ENCODE measurements around the gene PRPF6. TPM values are rescaled to one million over a fixed set of nuclear protein-coding genes. Genes with fewer than 3 reads are reported as not detected.

Gene PRPF6
- total RNA-seq, 1 donor from 2014 or later, result 51.9 TPM

DNA sequence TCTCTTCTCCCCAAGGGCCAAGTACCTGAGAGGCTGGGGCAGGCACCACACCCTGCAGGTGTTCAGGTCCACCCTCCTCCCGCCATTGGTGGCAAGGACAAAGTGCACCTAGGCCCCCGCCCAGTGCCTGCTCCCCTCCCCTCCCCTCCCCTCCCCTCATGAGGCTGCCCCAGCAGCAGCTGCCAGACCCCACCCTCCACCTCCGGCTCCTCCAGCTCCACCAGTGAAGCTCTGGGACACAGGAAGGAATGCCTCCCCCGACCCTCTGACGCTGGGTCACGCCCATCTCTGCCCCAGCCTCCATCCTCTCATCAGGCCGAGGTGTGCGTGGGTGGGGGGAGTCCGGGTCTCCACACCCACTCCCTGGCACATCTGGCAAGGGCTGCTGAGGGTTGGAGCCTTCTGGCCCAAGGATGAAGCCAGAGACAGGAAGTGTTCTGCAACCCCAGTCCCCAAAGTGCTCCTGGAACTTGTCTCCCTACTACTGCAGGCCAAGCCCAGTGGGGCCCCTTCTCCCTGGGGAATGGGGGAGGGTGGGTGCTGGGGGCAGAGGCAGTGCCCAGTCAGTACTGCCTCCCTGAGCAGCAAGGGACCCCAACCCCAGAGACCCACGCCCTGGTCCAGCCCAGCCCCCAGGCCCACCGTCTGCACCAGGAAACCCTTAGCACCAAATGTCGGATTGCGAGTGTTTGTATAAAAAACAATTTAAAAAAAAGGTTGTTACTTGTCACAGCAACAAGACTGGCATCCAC, 23.1 kb upstream of the PRPF6 start:
- no peak overlapping the region for H3K4me3 Mint-ChIP-seq
- Histone ChIP-seq H3K27me3 (no peaks in the 10 kb centered on the region), H3K4me2 (peak overlapping the region; percentile 81), H3K36me3 (no peaks in the 10 kb centered on the region), H3K9me3 (ENCODE audit: low read depth) (no peaks in the 10 kb centered on the region), H4K20me1 (ENCODE audit: low read depth) (peaks cover 43% of the 10 kb centered on the region), H3K9ac (no peak overlapping the region), H3K4me1 (peaks cover 24% of the 10 kb centered on the region), H3K4me3 (no peak overlapping the region), H3F3A (ENCODE audit: low read depth) (peaks cover 31% of the 10 kb centered on the region), H3K27ac (no peak overlapping the region), H2AFZ (replicated peaks) (no peak overlapping the region), H3K79me2 (ENCODE audit: low read depth) (peaks cover 33% of the 10 kb centered on the region)
- no peak overlapping the region for H3K27ac Mint-ChIP-seq
- DNase-seq (ENCODE audit: low spot score), result peak; percentile 48
- H3K9me3 Mint-ChIP-seq, result no peaks in the 10 kb centered on the region
- peaks cover 4% of the 10 kb centered on the region for H3K27me3 Mint-ChIP-seq (ENCODE audit: insufficient read depth, low read depth)
- TF ChIP-seq EZH2phosphoT487 (IDR thresholded peaks at IDR 0.05) (no peak), EZH2 (IDR thresholded peaks at IDR 0.05) (no peak), CTCF (IDR thresholded peaks at IDR 0.05) (no peak)
- peaks cover 25% of the 10 kb centered on the region for H3K4me1 Mint-ChIP-seq
- peaks cover 5% of the 10 kb centered on the region for H3K36me3 Mint-ChIP-seq

GRCh38 chr20:63958471-63958870, 22.5 kb upstream of the PRPF6 start:
- H3K27me3 ChIP-seq, result no peaks in the 10 kb centered on the region
- no peaks in the 10 kb centered on the region for H3K9me3 ChIP-seq (ENCODE audit: low read depth)
- peaks cover 24% of the 10 kb centered on the region for H3K4me1 ChIP-seq
- no peaks in the 10 kb centered on the region for H3K36me3 ChIP-seq
- peaks cover 31% of the 10 kb centered on the region for H3F3A ChIP-seq (ENCODE audit: low read depth)
- no peaks in the 10 kb centered on the region for H3K9me3 Mint-ChIP-seq
- H3K4me1 Mint-ChIP-seq, result peaks cover 24% of the 10 kb centered on the region
- TF ChIP-seq CTCF (IDR thresholded peaks at IDR 0.05), result no peak
- TF ChIP-seq EZH2phosphoT487 (IDR thresholded peaks at IDR 0.05), result no peak
- no peak for TF ChIP-seq EZH2 (IDR thresholded peaks at IDR 0.05)
- no peak overlapping the region for H3K9ac ChIP-seq
- H3K4me3 ChIP-seq, result no peak overlapping the region
- no peak for DNase-seq (ENCODE audit: low spot score)
- peaks cover 5% of the 10 kb centered on the region for H3K36me3 Mint-ChIP-seq
- H3K4me2 ChIP-seq, result peak overlapping the region; percentile 27
- H4K20me1 ChIP-seq (ENCODE audit: low read depth), result peaks cover 37% of the 10 kb centered on the region
- no peak overlapping the region for H3K4me3 Mint-ChIP-seq
- H2AFZ ChIP-seq (replicated peaks), result no peak overlapping the region
- peaks cover 27% of the 10 kb centered on the region for H3K79me2 ChIP-seq (ENCODE audit: low read depth)
- peaks cover 4% of the 10 kb centered on the region for H3K27me3 Mint-ChIP-seq (ENCODE audit: insufficient read depth, low read depth)
- H3K27ac ChIP-seq, result no peak overlapping the region
- H3K27ac Mint-ChIP-seq, result no peak overlapping the region

DNA sequence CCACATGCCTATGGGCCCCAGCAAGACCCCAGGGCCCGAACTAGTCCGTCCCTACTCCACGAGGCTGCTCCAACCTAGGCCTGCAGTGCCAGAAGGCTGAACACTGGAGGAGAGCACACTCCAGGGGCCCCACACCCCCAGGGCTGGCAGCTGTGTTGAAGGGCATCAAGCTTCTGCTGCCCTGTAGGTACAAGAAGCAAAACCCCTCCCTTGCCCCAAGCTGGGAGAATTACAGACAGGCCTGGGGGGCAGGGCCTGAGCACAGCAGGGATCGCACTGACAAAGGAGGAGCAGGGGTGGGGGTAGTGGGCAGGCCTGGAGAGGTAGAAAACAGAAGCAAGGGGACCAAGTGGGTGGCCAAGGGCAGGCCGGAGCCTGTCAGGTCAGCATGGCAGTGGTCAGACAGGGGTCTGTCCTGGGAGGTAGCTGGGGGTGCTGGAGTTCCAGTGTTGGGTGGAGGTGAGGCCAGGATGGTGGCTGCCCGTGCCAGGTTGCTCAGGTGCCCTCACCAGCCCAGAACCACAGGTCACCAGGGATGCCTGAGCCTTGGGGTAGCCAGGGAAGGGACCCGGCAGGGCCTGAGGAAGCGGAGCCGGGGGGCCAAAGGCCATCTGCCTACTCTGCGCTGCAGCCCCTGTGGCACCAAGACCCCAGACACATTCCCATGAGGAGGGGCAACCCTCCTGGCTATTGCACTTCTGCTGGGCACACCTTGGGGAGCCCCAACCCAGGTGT, 21.8 kb upstream of the PRPF6 start:
- no peak for DNase-seq (ENCODE audit: low spot score)
- Histone ChIP-seq H3K4me3 (no peak overlapping the region), H3K4me2 (peak overlapping the region; percentile 27), H3K79me2 (ENCODE audit: low read depth) (peaks cover 20% of the 10 kb centered on the region), H3K36me3 (no peaks in the 10 kb centered on the region), H3K9ac (no peak overlapping the region), H3F3A (ENCODE audit: low read depth) (peaks cover 31% of the 10 kb centered on the region), H3K4me1 (peaks cover 24% of the 10 kb centered on the region), H2AFZ (replicated peaks) (no peak overlapping the region), H4K20me1 (ENCODE audit: low read depth) (peaks cover 30% of the 10 kb centered on the region), H3K9me3 (ENCODE audit: low read depth) (no peaks in the 10 kb centered on the region), H3K27me3 (no peaks in the 10 kb centered on the region), H3K27ac (no peak overlapping the region)
- Mint-ChIP-seq H3K9me3 (no peaks in the 10 kb centered on the region), H3K27ac (no peak overlapping the region), H3K27me3 (ENCODE audit: insufficient read depth, low read depth) (peaks cover 4% of the 10 kb centered on the region), H3K36me3 (peaks cover 4% of the 10 kb centered on the region), H3K4me3 (no peak overlapping the region), H3K4me1 (peaks cover 19% of the 10 kb centered on the region)
- no peak for TF ChIP-seq EZH2 (IDR thresholded peaks at IDR 0.05)
- TF ChIP-seq CTCF (IDR thresholded peaks at IDR 0.05), result no peak
- TF ChIP-seq EZH2phosphoT487 (IDR thresholded peaks at IDR 0.05), result no peak
